Neural progenitor cell (in vitro differentiated cells): Measurements from ENCODE around the gene SYNGR3.

Source experiments
- CTCF ChIP-seq: fragments of 200-600 bp; sonication (generic); IDR thresholded peaks from 2 replicates; pipeline ENCODE4 v1.5.1; 2017; ENCODE audit warnings: antibody characterized with exemption, mild to moderate bottlenecking
- EZH2phosphoT487 ChIP-seq: fragments of 200-600 bp; sonication (generic); IDR thresholded peaks from 2 replicates; pipeline ENCODE4 v1.6.1; 2017; ENCODE audit warnings: antibody characterized with exemption

GRCh38 chr16:2037647-2038381 lies 48.0 kb downstream of the SYNGR3 start:
- no peak for TF ChIP-seq CTCF
- TF ChIP-seq EZH2phosphoT487: no peak
